Ovary (tissue), 9 donors: ENCODE results near the gene RBKS. TPM values are rescaled to one million over a fixed set of nuclear protein-coding genes. Genes with fewer than 3 reads are reported as not detected.

Experiments used
- DNase-seq, 5 donors: peaks; one replicate each; pipeline ENCODE4 v3.0.0-alpha.2; 2019 to 2020
- H3K27ac ChIP-seq, 2 donors: fragments of 200-600 bp; one replicate each; pipeline versions ENCODE4 v1.5.1 to v1.8.0; 2019 to 2022
- H3K27me3 ChIP-seq: fragments of 200-600 bp; one replicate; pipeline ENCODE4 v1.8.0; 2022
- H3K36me3 ChIP-seq: fragments of 200-600 bp; sonication (generic); one replicate; pipeline ENCODE4 v1.5.1; 2019
- H3K4me1 ChIP-seq: one replicate; pipeline ENCODE4 v1.8.1; 2013; ENCODE audit warnings: mild to moderate bottlenecking, moderate library complexity; ENCODE audit not compliant: insufficient read depth
- H3K4me3 ChIP-seq: fragments of 200-600 bp; sonication (generic); one replicate; pipeline ENCODE4 v1.5.1; 2017
- H3K9me3 ChIP-seq, 2 donors: fragments of 200-600 bp in 1 of 2; sonication (generic) in 1 of 2; one replicate each; pipeline versions ENCODE4 v1.5.1 to v1.8.1; 2013 to 2019; ENCODE audit warnings: mild to moderate bottlenecking in 1 of 2, moderate library complexity in 1 of 2
- CTCF ChIP-seq, 3 donors: fragments of 450-650 bp in 2 of 3; fragments of 200-600 bp in 1 of 3; IDR thresholded peaks; one replicate each; pipeline versions ENCODE4 v1.5.1 to v1.8.0; 2016 to 2022; ENCODE audit warnings: antibody characterized with exemption in 3 of 3, mild to moderate bottlenecking in 1 of 3
- EP300 ChIP-seq: sonication (generic); formaldehyde crosslinking; IDR thresholded peaks from one replicate; pipeline ENCODE4 v1.6.1; 2017; ENCODE audit warnings: antibody characterized with exemption
- POLR2A ChIP-seq: fragments of 450-650 bp; IDR thresholded peaks from one replicate; pipeline ENCODE4 v1.6.1; 2017; ENCODE audit warnings: antibody characterized with exemption, mild to moderate bottlenecking, moderate library complexity
- WGBS, 3 donors: extraction: QIAGEN DNeasy Blood & Tissue Kit in 1 of 3; methylation state at CpG; one replicate each; pipeline versions ENCODE4 v1.1.5 to v1.1.7; 2013 to 2017; 5-methylcytosine and 5-hydroxymethylcytosine counted together
- intact Hi-C, 4 donors: fragments of 100-400 bp; cut with DNase I; formaldehyde crosslinking; loops; one replicate each; pipeline versions ENCODE4 v1.11.0 to v1.15.1; 2022 to 2023
- polyA plus RNA-seq, 2 donors: library from polyadenylated mRNA; stranded (reverse); fragments of 200-250 nt in 1 of 2; fragments of 350-450 nt in 1 of 2; fragmentation: Illumina TruSeq in 1 of 2; extraction: RNeasy Lipid Tissue Mini Kit (QIAGEN cat#74804) in 1 of 2; gene quantifications; one replicate each; pipeline ENCODE4 v1.2.3, GENCODE V29; 2013 to 2014
- total RNA-seq, 7 donors: library from RNA; depleted of rRNA in 2 of 7; stranded (reverse); fragments of >200 nt in 2 of 7; fragmentation: NEBNext Ultra II Directional in 3 of 7; extraction: Animal tissue kit (Norgen Biotek cat#: 25700) in 3 of 7; gene quantifications; one replicate each; pipeline versions ENCODE4 v1.1.0 to v1.2.4, GENCODE V29; 2016 to 2023
- donor health status: DM: no; HTN: no; CAD: no; lungs with moderate emphysema.
- donor health status: DM: no; HTN: no; CAD: no.
- donor health status: Bipolar disorder and iron deficiency.
- donor health status: DM: yes; HTN: yes; CAD: no.
- donor health status: DM: no; HTN: no; CAD: no.
- donor health status: DM: yes; HTN: yes; CAD: no.

The RBKS gene
- total and polyA plus RNA-seq, 9 donors = 1.9 to 32.9 (median 4.0) TPM

- intact Hi-C loops = no loop called here
- no peaks in the 10 kb centered on the region for H3K9me3 ChIP-seq
- TF ChIP-seq CTCF (IDR thresholded peaks at IDR 0.05) (no peak), EP300 (no peak), POLR2A (no peak)
- DNase-seq = no peak
- H3K36me3 ChIP-seq = no peaks in the 10 kb centered on the region
- WGBS, 3 donors = 97 to 98% (median 97%) methylated on average over 2 of the region's 2 CpGs
- H3K27ac ChIP-seq = no peak overlapping the region
- H3K27me3 ChIP-seq = no peaks in the 10 kb centered on the region
- H3K4me1 ChIP-seq = peaks cover 1% of the 10 kb centered on the region
- H3K4me3 ChIP-seq = no peak overlapping the region
Observed at GRCh38 chr2:27921424-27921823, 31.2 kb upstream of the RBKS start.

GRCh38 chr2:27920148-27920885, 30.1 kb upstream of the RBKS start:
- DNase-seq = no peak
- Histone ChIP-seq H3K9me3 (no peaks in the 10 kb centered on the region), H3K36me3 (no peaks in the 10 kb centered on the region), H3K4me1 (peaks cover 2% of the 10 kb centered on the region), H3K27ac (no peak overlapping the region), H3K27me3 (no peaks in the 10 kb centered on the region), H3K4me3 (no peak overlapping the region)
- TF ChIP-seq EP300 = no peak
- TF ChIP-seq POLR2A = no peak
- TF ChIP-seq CTCF (IDR thresholded peaks at IDR 0.05) = no peak
- intact Hi-C loops = no loop called here
- WGBS, 3 donors = 41 to 66% (median 58%) methylated on average over 4 of the region's 4 CpGs

GRCh38 chr2:27916293-27916995, 26.3 kb upstream of the RBKS start:
- TF ChIP-seq POLR2A (no peak), CTCF (IDR thresholded peaks at IDR 0.05) (no peak), EP300 (no peak)
- Histone ChIP-seq H3K4me3 (no peak overlapping the region), H3K27ac (no peak overlapping the region), H3K4me1 (peaks cover 5% of the 10 kb centered on the region), H3K27me3 (no peaks in the 10 kb centered on the region), H3K36me3 (no peaks in the 10 kb centered on the region), H3K9me3 (no peaks in the 10 kb centered on the region)
- no peak for DNase-seq
- intact Hi-C loops = no loop called here
- 94 to 97% (median 95%) methylated on average over 1 of the region's 1 CpG for WGBS, 3 donors

GRCh38 chr2:27915874-27916273, 25.7 kb upstream of the RBKS start:
- Histone ChIP-seq H3K4me3 (no peak overlapping the region), H3K27ac (no peak overlapping the region), H3K9me3 (no peaks in the 10 kb centered on the region), H3K4me1 (peaks cover 5% of the 10 kb centered on the region), H3K27me3 (no peaks in the 10 kb centered on the region), H3K36me3 (no peaks in the 10 kb centered on the region)
- intact Hi-C loops = no loop called here
- TF ChIP-seq POLR2A (no peak), CTCF (IDR thresholded peaks at IDR 0.05) (no peak), EP300 (no peak)
- DNase-seq = no peak
